ENCODE measurements around the gene RHOJ. TPM values are rescaled to one million over a fixed set of nuclear protein-coding genes. Genes with fewer than 3 reads are reported as not detected.

The RHOJ gene
- total and polyA plus RNA-seq, 2 donors (not counting 1 experiment from before 2014, with no cell fraction given), result not detected

DNA sequence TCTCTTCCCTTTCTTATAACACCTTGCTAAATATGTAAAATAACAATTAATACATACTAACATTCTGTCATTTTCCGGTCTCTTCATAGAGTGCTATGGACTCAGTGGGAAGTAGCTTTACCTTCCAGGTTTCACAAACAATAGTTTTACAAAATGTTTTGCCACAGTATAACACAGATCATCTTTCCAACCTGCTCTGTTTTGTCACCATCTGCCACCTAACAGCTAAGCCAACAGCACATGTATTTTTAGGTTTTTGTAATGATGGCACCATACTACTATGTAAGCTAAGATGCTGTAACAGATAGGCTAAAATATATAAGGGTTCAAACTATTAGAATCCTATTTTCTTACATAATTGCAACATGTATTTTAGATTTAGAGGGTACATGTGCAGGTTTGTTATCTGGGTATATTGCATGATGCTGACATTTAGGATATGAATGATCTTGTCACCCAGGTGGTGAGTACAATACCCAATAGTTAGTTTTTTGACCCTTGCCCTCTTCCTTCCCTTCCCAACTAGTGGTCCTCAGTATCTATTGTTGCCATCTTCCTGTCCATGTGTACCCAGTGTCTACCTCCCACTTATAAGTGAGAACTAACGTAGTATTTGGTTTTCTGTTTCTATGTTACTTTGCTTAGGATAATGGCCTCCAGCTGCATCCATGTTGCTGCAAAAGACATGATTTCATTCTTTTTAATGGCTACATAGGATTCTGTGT lies 8.7 kb downstream of the RHOJ start:
- Histone ChIP-seq H3K9ac (ENCODE audit: low read length) (no peak overlapping the region), H3K4me2 (replicated peaks; ENCODE audit: low read depth, low read length, poor library complexity, severe bottlenecking) (no peak overlapping the region), H3K4me1 (ENCODE audit: control insufficient read depth in 2 of 2, insufficient read depth in 2 of 2, low read length in 2 of 2) (no peaks in the 10 kb centered on the region), H4K20me1 (ENCODE audit: control insufficient read depth, insufficient read depth, low read length, poor library complexity, severe bottlenecking) (no peaks in the 10 kb centered on the region), H3K27ac (ENCODE audit: low read length in 2 of 2) (no peak overlapping the region), H3K9me3 (ENCODE audit: control extremely low read depth in 1 of 3, control insufficient read depth in 2 of 3, insufficient read depth in 1 of 3, low read length in 2 of 3) (no peaks in the 10 kb centered on the region), H3K4me3 (ENCODE audit: control extremely low read depth in 1 of 5, extremely low read depth in 1 of 5, insufficient read depth in 1 of 5, low read depth in 2 of 5, low read length in 4 of 5) (no peak overlapping the region), H3K36me3 (replicated peaks in 1 of 2; ENCODE audit: control extremely low read depth in 1 of 2, control insufficient read depth in 1 of 2, extremely low read depth in 1 of 2, insufficient read depth in 2 of 2, low read length in 1 of 2) (no peaks in the 10 kb centered on the region), H3K79me2 (ENCODE audit: control insufficient read depth, insufficient read depth, low read length) (no peaks in the 10 kb centered on the region), H2AFZ (ENCODE audit: insufficient read depth, low read depth, low read length, poor library complexity, severe bottlenecking) (no peak overlapping the region), H3K27me3 (replicated peaks in 1 of 4; ENCODE audit: control extremely low read depth in 1 of 4, control insufficient read depth in 3 of 4, insufficient read depth in 4 of 4, low read length in 3 of 4) (no peaks in the 10 kb centered on the region)
- intact Hi-C loops (cut with micrococcal nuclease), result no loop called here
- no peak for DNase-seq
- WGBS (ENCODE audit: insufficient coverage), result no CpG with 5 or more reads among the region's 2 CpGs
- Mint-ChIP-seq H3K4me1 (no peaks in the 10 kb centered on the region), H3K9me3 (ENCODE audit: insufficient read depth) (peaks cover 2% of the 10 kb centered on the region), H3K27me3 (peaks cover 8% of the 10 kb centered on the region), H3K27ac (no peak overlapping the region), H3K4me3 (no peak overlapping the region)
- POLR2A ChIA-PET, result no interaction called here
- ATAC-seq (ENCODE audit: low read depth), result no peak
- TF ChIP-seq EZH2 (IDR thresholded peaks at IDR 0.05; ENCODE audit: borderline replicate concordance, insufficient read depth, low read depth, low read length, poor library complexity, severe bottlenecking) (no peak), CTCF (IDR thresholded peaks at IDR 0.05) (no peak)
- CTCF ChIA-PET, result no interaction called here

DNA sequence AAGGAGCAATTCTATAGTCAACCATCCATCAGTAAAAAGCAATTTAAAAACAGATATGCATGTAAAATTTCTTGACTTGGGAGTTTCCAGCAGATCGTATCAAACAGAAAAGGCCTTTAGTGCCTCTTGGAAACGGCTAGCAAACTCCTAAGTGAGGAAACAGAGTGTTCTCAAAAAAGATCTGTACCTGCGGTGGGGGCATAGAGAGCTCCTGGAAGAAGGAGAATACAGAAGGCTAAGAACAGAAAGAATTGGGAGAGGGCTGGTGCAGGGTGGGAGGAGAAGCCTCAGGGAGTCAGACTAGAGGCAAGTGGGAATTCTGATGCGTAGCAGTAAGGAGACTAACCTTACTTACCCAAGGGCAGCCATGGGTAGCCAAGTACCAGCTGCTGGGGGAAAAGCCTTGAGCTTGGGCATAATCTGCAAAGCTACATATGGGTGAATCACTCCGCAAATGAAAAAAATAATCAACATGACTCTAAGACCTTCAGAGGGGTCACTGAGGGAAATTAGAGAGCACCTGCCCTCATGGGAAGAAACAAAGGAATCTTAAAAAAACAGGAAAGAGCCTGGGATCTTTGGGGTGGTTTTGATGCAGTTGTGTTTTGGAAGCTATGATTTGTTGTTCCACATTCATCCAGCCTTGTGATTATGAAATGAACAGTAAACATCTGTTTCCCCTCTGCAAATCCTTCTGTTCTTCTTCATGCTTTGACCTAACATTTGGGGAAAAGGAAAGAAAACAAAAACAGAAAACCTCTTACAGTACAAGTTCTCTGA lies 10.4 kb downstream of the RHOJ start:
- H4K20me1 ChIP-seq (ENCODE audit: control insufficient read depth, insufficient read depth, low read length, poor library complexity, severe bottlenecking), result no peaks in the 10 kb centered on the region
- H3K27ac ChIP-seq (ENCODE audit: low read length in 2 of 2), result no peak overlapping the region
- TF ChIP-seq EZH2 (IDR thresholded peaks at IDR 0.05; ENCODE audit: borderline replicate concordance, insufficient read depth, low read depth, low read length, poor library complexity, severe bottlenecking) (no peak), CTCF (IDR thresholded peaks at IDR 0.05) (no peak)
- no peaks in the 10 kb centered on the region for H3K36me3 ChIP-seq (replicated peaks in 1 of 2; ENCODE audit: control extremely low read depth in 1 of 2, control insufficient read depth in 1 of 2, extremely low read depth in 1 of 2, insufficient read depth in 2 of 2, low read length in 1 of 2)
- H3K27me3 Mint-ChIP-seq, result peaks cover 8% of the 10 kb centered on the region
- H3K4me2 ChIP-seq (replicated peaks; ENCODE audit: low read depth, low read length, poor library complexity, severe bottlenecking), result no peak overlapping the region
- intact Hi-C loops (cut with micrococcal nuclease), result no loop called here
- WGBS (ENCODE audit: insufficient coverage), result no CpG with 5 or more reads among the region's 5 CpGs
- H3K4me1 ChIP-seq (ENCODE audit: control insufficient read depth in 2 of 2, insufficient read depth in 2 of 2, low read length in 2 of 2), result no peaks in the 10 kb centered on the region
- peaks cover 2% of the 10 kb centered on the region for H3K9me3 Mint-ChIP-seq (ENCODE audit: insufficient read depth)
- H3K27me3 ChIP-seq (replicated peaks in 1 of 4; ENCODE audit: control extremely low read depth in 1 of 4, control insufficient read depth in 3 of 4, insufficient read depth in 4 of 4, low read length in 3 of 4), result no peaks in the 10 kb centered on the region
- H3K4me3 ChIP-seq (ENCODE audit: control extremely low read depth in 1 of 5, extremely low read depth in 1 of 5, insufficient read depth in 1 of 5, low read depth in 2 of 5, low read length in 4 of 5), result no peak overlapping the region
- H3K4me1 Mint-ChIP-seq, result no peaks in the 10 kb centered on the region
- no peak overlapping the region for H3K9ac ChIP-seq (ENCODE audit: low read length)
- ATAC-seq (ENCODE audit: low read depth) (no peak), DNase-seq (no peak)
- no peaks in the 10 kb centered on the region for H3K9me3 ChIP-seq (ENCODE audit: control extremely low read depth in 1 of 3, control insufficient read depth in 2 of 3, insufficient read depth in 1 of 3, low read length in 2 of 3)
- ChIA-PET POLR2A (no interaction called here), CTCF (no interaction called here)
- no peaks in the 10 kb centered on the region for H3K79me2 ChIP-seq (ENCODE audit: control insufficient read depth, insufficient read depth, low read length)
- no peak overlapping the region for H3K27ac Mint-ChIP-seq
- H3K4me3 Mint-ChIP-seq, result no peak overlapping the region
- no peak overlapping the region for H2AFZ ChIP-seq (ENCODE audit: insufficient read depth, low read depth, low read length, poor library complexity, severe bottlenecking)
